GM21381 (cell line): Measurements from ENCODE around the gene NUTM2G.
"Not testable (repeated sequence)": the region's sequence is repeated elsewhere in the genome, so short reads cannot be mapped to it uniquely, and the experiment has no call there.

Experiments used
- ATAC-seq: cut with Tn5 transposase; IDR thresholded peaks from one replicate; pipeline ENCODE4 v1.9.1; 2021; ENCODE audit warnings: mild to moderate bottlenecking, moderate library complexity; ENCODE audit not compliant: unreplicated experiment

The NUTM2G gene

GRCh38 chr9:96928543-96928942 lies at the start of gene NUTM2G:
TSS of gene NUTM2G (plus strand) at chr9:96928843. CDS start at chr9:96929025, 182 bp downstream.
- ATAC-seq: not testable (repeated sequence)

- ATAC-seq: no peak
Observed at GRCh38 chr9:96883922-96884321, 44.7 kb upstream of the NUTM2G start.

- no peak for ATAC-seq
Observed at GRCh38 chr9:96884443-96884842, 44.2 kb upstream of the NUTM2G start.

GRCh38 chr9:96885424-96885823 lies 43.2 kb upstream of the NUTM2G start:
- no peak for ATAC-seq

GRCh38 chr9:96888591-96888990 lies 40.1 kb upstream of the NUTM2G start:
- no peak for ATAC-seq

GRCh38 chr9:96892131-96892530 lies 36.5 kb upstream of the NUTM2G start:
- no peak for ATAC-seq

- ATAC-seq: not testable (repeated sequence)
Observed at GRCh38 chr9:96900010-96900409, 28.6 kb upstream of the NUTM2G start.

GRCh38 chr9:96904947-96905722 lies 23.5 kb upstream of the NUTM2G start:
- ATAC-seq: not testable (repeated sequence)

GRCh38 chr9:96908479-96908878 lies 20.2 kb upstream of the NUTM2G start:
- ATAC-seq: not testable (repeated sequence)

GRCh38 chr9:96915539-96915938 lies 13.1 kb upstream of the NUTM2G start:
- not testable (repeated sequence) for ATAC-seq

GRCh38 chr9:96916531-96916930 lies 12.1 kb upstream of the NUTM2G start:
- not testable (repeated sequence) for ATAC-seq

- not testable (repeated sequence) for ATAC-seq
Observed at GRCh38 chr9:96918550-96918949, 10.1 kb upstream of the NUTM2G start.

GRCh38 chr9:96920803-96921202 lies 7.8 kb upstream of the NUTM2G start:
- ATAC-seq: not testable (repeated sequence)

GRCh38 chr9:96925587-96925986 lies 3.1 kb upstream of the NUTM2G start:
- ATAC-seq: not testable (repeated sequence)

- not testable (repeated sequence) for ATAC-seq
Observed at GRCh38 chr9:96931665-96932064, 3.0 kb downstream of the NUTM2G start.

- ATAC-seq: not testable (repeated sequence)
Observed at GRCh38 chr9:96934097-96934496, 5.5 kb downstream of the NUTM2G start.

GRCh38 chr9:96934706-96935105 lies 6.1 kb downstream of the NUTM2G start:
- not testable (repeated sequence) for ATAC-seq

GRCh38 chr9:96935401-96935800 lies 6.8 kb downstream of the NUTM2G start:
- ATAC-seq: not testable (repeated sequence)

- ATAC-seq: not testable (repeated sequence)
Observed at GRCh38 chr9:96937442-96937841, 8.8 kb downstream of the NUTM2G start.

- not testable (repeated sequence) for ATAC-seq
Observed at GRCh38 chr9:96938957-96939665, 10.5 kb downstream of the NUTM2G start.

- ATAC-seq: peak; percentile 76
Observed at GRCh38 chr9:96940982-96941381, 12.3 kb downstream of the NUTM2G start.

GRCh38 chr9:96941628-96942027 lies 13.0 kb downstream of the NUTM2G start:
- ATAC-seq: not testable (repeated sequence)
